GM21576 (cell line): ENCODE data around the gene SNN.

Source experiments
- ATAC-seq: cut with Tn5 transposase; IDR thresholded peaks from one replicate; pipeline ENCODE4 v1.9.1; 2021; ENCODE audit warnings: mild to moderate bottlenecking, moderate library complexity; ENCODE audit not compliant: unreplicated experiment

Gene SNN

DNA sequence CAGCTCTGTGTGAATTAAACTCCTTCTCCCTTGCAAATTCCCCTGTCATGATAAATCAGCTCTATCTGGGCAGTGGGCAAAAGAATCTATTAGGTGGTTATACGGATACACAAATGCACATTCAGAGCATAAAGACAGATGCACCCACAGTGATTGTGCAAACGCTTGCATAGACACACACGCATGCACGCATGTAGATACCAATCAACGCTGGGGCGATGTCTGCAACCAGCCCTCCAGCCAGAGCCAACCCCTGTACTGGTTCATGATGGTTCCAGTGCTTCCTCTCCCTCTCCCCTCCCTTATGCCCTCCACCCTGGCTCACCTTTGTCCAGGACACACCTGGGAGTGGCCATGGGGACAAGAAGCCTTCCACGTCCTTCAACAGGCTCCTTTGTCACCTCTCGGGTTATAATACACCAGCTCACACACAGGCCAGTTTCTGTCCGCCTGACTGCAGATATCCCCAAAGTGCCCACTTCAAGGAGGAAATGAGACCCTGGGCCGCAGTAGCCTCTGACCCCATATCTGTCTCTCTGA is 33.1 kb upstream of the SNN start:
- no peak for ATAC-seq

DNA sequence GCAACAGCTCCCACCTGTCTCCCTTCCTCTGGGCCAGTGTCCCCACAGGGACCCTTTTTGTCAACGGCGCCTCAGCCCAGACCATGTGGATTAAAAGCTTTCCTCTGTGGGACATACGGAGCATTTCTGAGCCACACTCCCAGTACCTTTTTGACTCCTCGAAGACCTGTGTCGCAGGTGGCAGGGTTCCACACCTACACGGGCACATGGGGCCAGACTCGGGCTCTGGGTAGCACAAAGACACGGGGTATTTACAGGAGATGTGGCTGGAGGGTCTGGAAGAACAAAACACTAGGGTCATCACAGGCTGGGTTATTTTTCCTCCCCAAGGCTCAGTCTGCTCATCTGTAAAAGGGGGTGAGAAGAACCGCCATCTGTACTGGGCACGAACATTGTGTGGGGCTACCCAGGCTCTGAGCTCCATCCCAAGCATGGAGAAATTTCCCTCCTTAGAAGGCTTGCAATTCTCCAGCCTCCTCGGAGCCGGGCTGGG is 32.5 kb upstream of the SNN start:
- ATAC-seq, result no peak

DNA sequence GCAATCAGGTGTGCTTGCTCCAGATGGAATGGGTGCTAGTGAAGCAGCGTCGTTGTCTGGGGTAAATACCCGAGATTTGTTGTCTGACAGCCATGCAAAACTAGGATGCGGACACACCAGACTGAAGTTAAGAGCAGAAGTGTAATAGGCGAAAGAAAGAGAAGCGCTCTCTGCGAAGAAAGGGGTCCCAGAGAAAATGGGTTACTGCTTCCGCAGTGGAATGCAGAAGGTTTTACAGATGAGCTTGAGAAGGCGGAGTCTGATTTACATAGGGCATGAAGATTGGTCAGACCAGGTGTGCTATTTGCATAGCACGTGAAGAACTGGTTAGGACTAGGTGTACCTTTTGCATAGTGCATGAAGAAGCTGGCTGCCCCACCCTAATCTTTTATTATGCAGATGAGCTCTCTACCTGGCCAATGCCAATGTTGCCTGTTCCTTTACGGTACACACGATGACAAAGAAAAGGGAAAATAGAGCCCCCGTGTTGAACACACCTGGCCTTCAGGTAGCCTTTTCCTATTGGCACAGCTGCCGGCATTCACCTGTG is 32.0 kb upstream of the SNN start:
- ATAC-seq, result no peak

DNA sequence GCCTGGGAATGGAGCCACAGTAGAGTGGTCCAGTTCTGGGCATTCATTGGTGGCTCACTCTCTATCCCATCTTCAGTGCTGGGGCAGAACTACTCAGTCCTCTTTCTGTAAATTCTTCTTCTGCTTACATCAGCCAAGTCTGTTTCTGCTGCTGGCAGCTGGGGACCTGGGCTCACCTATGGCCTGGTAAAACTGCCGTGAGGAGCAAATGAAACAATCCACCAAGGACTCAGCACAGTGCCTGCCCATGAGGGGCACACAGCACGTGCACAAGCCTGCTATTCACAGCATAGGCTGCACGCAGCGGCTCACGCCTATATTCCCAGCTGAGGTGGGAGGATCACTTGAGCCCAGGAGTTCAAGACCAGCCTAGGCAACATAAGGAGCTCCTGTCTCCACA is 30.9 kb upstream of the SNN start:
- no peak for ATAC-seq

DNA sequence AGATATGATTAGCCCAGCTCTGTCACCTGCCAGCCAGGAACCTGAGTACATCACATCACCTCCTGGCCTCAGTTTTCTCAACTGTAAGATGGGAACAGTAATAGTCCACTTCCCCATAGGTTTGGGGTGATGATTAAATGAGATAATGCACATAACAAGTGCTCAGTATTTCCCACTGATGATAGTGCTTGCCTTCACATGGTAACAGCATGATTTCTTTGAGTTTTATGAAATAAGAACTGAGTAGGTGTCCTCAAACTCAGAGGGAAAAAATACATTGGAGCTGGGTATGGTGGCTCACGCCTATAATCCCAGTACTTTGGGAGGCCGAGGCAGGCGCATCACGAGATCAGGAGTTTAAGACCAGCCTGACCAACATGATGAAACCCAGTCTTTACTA is 30.1 kb upstream of the SNN start:
- ATAC-seq, result no peak

DNA sequence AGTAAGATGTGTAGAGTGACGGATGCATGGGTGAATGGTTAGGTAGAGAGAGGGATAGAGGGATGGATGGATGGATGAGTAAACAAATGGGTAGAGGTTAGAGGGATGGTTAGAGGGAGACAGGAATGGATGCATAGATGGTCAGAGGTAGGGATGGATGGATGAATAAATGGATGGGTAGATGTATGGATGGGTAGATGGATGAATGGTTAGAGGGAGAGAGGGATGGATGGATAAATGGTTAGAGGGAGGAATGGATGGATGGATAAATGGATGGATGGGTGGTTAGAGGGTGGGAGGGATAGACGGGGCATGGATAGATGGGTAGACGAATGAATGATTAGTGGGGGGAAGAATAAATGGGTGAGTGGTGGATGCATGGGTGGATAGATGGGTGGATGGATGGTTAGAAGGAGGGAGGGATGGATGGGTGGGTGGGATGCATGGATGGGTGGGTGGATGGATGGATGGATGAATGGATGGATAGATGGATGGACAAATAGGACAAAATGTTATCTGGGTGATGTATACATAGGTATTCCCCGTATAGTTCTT is 29.2 kb upstream of the SNN start:
- ATAC-seq, result no peak

DNA sequence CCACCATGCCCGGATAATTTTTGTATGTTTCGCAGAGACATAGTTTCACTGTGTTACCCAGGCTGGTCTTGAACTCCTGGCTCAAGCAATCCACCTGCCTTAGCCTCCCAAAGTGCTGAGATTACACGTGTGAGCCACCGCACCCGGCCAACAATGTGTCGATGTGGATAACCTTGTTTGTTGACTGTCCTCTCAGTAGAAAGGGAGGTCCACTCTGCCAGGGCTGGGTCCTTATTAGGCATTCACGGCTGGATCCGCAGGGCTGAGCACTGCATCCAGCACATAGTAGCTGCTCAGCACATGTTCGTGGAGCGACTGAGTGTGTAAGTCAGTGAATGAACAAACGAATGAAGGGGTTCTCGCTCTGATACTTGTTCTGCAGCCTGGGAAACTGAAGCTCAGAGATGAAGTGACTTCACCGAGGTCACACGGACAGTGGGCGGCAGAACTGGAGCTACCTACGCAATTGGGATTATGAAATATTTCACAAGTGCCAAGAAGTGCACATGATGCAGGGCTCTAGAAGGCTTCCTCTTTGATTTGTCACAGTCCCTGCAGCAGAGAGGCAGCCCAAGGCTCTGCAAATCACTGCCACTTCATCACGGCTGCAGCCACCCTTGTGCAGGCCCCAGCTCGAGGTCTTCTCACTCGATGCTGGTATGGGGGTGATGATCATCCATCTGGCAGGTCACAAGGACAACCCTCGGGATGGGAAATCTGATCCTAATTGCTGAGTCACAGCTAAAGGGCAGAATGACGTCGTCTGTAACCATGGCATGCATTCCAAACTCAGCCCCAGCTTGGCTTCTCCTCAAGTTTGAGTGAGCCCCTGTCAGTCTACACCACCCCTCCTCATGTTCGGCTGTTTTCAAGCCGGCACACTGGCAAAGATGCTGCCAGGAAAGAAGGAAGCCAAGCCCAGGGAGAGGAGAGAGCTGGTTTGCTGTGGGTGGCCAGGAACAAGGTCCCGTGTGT is 28.0 kb upstream of the SNN start:
- no peak for ATAC-seq

DNA sequence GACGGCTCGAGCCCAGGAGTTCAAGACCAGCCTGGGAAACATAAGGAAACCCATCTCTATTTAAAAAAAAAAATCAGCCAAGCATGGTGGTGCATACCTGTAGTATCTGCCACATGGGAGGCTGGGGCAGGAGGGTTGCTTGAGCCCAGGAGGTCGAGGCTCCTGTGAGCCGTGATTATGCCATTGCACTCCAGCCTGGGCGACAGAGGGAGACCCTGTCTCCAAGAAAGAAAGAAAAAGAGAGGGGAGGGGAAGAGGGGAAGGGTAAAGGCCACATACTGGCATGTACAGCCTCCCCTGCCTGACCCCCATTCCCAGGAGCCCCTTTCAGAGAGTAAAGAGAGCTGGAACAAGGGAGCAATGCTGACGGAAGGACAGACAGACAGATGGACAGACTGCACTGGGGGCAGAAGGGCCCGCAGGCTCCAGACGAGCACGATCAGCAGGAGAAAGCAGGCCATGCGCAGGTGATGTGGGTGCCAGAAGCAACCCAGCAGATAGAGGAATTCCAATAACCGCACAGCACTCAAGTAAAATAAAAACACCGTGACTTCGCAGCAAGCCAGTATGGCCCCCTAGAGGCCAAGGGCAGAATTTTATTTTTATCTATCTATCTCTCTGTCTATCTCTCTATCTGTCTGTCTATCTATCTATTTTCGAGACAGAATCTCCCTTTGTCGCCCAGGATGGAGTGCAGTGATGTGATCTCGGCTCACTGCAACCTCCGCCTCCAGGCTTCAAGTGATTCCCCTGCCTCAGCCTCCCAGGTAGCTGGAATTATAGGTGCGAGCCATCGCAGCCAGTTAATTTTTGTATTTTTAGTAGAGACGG is 27.1 kb upstream of the SNN start:
- ATAC-seq, result no peak

DNA sequence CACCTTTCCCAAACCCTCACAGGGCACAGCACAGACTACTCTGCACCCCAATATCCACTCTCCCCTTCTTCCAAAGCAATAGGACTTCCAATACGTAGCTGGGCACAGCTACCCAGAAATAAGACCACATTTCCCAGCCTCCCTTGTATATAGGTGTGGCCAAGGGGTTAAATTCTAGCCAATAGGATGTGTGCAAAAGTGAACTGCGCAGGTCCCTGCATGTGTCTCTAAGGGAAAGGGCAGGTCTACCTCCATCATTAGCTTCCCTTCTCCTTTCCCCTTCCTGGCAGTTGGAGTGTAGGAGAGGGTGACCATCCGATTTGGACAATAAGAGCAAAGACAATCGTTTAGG is 25.5 kb upstream of the SNN start:
- no peak for ATAC-seq

DNA sequence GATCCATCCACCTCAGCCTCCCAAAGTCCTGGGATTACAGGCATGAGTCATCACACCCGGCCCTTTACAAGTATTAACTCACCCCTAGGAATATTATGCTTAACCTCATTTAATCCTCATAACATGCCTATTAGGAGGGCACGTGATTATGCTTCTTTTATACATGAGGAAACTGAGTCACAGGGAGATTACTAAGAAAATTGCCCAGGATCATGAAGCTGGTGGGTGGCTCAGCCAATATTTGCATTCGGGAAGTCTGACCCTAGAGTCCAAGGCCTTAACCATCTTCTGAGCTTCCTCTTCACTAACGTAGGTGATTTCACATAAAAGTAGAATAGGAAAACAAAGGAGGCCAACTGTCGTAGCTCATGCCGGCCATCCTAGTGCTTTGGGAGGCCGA is 19.0 kb upstream of the SNN start:
- no peak for ATAC-seq

DNA sequence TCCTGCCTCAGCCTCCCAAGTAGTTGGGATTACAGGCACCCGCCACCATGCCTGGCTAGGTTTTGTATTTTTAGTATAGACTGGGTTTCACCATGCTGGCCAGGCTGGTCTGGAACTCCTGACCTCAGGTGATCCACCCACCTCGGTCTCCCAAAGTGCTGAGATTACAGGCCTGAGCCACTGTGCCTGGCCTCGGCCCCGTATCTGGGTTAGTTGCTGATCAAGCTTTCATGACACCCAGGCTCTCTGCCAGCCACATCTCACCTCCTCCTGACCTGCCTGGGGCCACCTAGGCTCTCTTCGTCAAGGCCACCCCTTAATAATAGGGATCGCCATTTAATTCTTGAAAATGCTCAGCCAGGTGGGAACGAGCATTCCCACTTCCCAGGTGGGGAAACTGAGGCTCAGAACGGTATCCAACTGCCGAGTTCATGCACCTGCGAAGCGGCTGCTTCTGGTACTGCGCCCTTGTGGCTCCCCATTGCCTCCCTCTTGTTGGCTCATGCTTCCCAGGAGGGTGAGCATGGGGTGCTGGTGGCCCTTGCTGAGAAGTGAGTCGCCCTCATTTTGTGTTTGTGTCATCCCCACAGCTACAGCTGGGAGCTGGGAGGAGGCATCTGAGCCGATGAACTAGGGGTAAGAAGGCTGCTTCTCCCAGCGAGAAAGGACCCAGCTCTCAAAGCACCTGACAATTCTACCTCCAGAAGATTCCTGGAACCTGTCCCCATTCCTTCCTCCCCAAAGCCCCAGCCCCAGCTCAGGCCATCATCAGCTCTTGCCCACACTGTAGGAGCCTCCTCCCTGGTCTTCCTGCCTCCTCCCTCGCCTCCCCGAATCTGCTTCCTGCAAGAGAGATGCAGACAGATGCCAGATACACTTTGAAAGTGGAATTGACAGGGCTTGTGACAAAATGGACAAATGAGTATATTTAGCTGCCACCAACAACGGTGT is 17.3 kb upstream of the SNN start:
- ATAC-seq, result no peak

DNA sequence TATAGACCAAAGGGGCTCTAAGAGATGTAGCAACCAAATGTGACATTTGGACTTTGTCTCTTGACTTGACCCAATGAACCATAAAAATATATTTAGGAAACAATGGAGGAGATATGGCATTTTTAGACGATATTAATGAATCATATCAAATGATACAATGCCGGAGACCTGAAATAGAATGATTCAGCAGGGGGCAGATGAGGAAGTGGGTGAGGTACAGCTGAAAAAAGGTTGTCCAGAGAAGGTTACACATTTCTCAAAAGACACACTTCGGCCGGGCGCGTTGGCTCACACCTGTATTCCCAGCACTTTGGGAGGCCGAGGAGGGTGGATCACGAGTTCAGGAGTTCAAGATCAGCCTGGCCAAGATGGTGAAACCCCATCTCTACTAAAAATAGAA is 16.5 kb upstream of the SNN start:
- ATAC-seq, result no peak

DNA sequence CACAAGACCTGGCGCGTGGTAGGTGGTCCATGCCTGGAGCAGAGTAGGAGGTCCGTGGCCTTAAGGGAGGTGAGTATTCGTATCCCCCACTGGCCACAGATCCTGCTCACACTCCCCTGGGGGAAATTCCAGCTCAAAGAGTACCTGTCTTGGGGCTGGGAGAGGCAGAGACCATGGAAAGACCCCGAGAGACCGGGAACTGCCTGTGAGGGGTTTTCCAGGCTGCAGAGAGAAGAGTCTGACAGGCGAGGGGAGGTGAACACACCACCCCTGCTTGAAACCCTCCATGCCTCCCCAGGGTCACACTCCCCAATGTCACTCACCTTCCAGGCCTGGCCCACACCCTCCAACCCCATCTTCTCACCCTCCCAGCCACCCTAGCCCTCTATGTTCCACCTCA is 12.6 kb upstream of the SNN start:
- ATAC-seq, result no peak

DNA sequence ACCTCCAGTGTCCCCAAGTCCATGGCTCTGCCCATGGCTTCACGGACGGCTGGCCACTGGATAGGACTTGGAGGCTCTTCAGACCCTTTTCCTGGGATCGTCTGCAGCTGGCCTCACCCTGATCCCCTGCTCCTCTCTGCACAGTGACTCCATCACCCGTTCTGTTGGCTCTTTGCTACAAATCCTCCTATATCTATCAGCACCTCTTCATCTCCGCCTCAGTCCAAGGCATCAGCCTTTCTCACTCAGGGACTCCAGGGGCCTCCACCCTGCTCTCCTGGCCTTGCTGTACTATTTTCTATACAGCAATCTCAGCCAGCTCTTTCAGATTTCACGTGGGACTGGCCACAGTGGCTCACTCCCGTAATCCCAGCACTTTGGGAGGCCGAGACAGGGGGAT is 10.7 kb upstream of the SNN start:
- ATAC-seq, result no peak

DNA sequence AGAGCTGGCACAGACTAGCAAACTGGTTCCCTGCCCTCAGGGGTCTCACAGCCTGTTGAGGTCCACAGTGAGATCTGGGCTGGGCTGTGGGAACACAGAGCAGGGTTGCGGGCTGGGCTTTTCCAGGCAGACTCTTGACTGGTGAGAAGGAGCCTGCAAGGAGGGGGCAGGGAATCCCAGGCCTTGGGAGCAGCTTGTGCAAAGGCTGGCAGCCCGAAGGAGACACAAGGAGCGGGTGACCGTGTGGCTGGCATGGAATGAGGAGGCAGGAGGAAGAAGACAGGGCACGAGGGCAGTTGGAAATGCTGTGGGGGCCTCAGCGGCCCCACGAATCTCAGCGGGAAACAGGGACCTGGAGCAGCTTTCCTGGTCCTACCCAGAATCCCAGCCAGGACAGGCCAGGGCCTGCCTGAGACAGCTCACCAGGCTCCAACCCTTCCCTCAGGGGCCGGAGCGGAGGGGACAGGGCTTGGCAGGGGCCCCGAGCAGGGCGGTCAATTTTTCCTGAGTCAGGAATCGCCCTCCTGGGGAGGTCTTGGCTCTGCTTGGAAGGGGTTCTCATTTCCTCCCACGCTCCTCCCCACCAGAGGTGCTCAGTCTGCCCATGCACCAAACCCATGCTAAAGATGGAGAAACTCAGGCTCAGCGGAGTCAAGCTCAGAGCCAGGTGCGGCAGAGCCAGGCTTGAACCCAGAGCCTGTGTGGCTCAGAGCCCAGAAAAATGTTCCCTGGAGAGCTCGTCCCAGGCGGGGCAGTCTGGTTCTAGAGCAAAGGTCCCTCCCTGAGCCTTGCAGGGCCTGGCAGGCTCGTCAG is 9.2 kb upstream of the SNN start:
- ATAC-seq, result no peak

DNA sequence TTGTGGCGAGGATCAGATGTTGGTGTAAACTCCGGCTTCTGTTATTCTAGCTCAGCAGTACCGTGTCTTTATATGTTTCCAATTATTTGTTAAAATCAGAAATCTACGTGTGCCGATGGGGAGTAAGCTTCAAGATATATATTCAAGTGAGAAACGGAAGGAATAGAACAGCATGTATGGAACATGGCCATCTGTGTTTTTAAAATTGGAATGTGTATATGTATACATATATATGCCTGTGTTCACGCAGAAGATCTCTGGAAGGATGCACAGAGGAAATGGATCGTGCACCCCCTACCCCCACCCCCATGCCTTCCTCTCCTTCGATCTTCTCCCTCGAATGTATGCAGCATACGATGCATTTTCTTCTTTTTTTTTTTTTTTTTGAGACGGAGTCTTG is 7.7 kb upstream of the SNN start:
- no peak for ATAC-seq

DNA sequence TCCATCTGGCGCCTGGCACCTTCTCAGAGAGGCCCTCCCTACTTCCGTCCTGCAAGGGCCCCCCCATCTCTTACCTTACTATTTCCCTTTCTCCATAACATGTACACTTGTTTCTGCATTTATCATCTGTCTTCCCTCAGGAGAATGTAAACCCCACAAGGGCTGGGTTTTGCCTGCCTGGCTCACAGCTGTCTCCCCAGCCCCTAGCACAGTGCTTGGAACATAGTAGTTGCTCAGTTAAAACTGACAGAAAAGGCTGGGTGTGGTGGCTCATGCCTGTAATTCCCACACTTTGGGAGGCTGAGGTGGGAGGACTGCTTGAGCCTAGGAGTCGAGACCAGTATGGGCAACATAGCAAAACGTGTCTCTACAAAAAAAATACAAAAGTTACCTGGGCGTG is 5.7 kb upstream of the SNN start:
- ATAC-seq, result no peak

DNA sequence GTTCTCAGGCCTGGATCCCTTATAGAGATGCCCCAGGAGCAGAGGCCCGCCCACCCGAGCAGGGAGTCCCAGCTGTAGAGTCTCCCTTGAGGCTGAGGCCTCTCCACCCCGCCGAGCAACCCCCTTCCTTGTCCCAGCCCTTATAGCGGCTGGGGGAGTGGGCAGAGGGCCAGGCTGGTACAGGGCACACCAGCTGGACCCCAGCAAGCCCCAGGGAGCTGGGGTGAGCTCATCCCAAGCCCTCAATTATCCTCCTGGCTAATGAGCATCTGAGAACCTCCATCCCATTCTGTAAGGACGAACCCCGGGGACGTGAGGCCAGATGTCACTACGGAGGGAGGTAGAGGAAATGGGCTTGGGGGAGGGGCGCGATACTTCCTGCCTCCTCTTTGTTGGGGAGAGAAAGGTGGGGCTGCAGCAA is 3.2 kb upstream of the SNN start:
- ATAC-seq, result no peak
